PC-3 (cell line): ENCODE measurements around the gene C4orf33. TPM values are rescaled to one million over a fixed set of nuclear protein-coding genes. Genes with fewer than 3 reads are reported as not detected.

ENCODE experiments used
- ATAC-seq: fragments of 200-7000 bp; cut with Tn5 transposase; 2 replicates; pipeline ENCODE4 v1.9.1; 2020; ENCODE audit warnings: mild to moderate bottlenecking, moderate library complexity
- BruUV-seq: library from RNA; stranded (reverse); fragments of 400-500 nt; replicated peaks from 2 replicates; lab custom pipeline; 2021; lab: Mats Ljungman, UMichigan
- CTCF ChIA-PET: fragments of 300-600 bp; sonication (Branson Sonifier 250); formaldehyde crosslinking; loops from one replicate; lab custom pipeline; 2022; ENCODE audit warnings: antibody characterized with exemption; lab: Charles Lee
- POLR2A ChIA-PET: fragments of 300-600 bp; sonication (Branson Sonifier 250); formaldehyde crosslinking; loops from one replicate; lab custom pipeline; 2022; ENCODE audit warnings: antibody characterized with exemption; ENCODE audit not compliant: unreplicated experiment; lab: Charles Lee
- DNase-seq: peaks from one replicate; pipeline ENCODE4 v3.0.0-alpha.2; 2015
- H2AFZ ChIP-seq: fragments of 300-600 bp; sonication (generic); 2 replicates; pipeline ENCODE4 v1.6.0; 2016; ENCODE audit warnings: antibody characterized with exemption, low read length
- H3F3A ChIP-seq: fragments of 300-600 bp; sonication (generic); one replicate; pipeline ENCODE4 v1.6.0; 2017; ENCODE audit warnings: antibody characterized with exemption, low read length, control low read depth, mild to moderate bottlenecking; ENCODE audit not compliant: unreplicated experiment
- H3K27ac ChIP-seq: fragments of 300-600 bp; sonication (generic); 2 replicates; pipeline ENCODE4 v1.5.1; 2016; ENCODE audit warnings: mild to moderate bottlenecking, low read length
- H3K27me3 ChIP-seq: fragments of 300-600 bp; sonication (generic); 2 replicates; pipeline ENCODE4 v1.6.1; 2016; ENCODE audit warnings: low read length, mixed read lengths
- H3K36me3 ChIP-seq: fragments of 300-600 bp; sonication (generic); 2 replicates; pipeline ENCODE4 v1.6.1; 2016; ENCODE audit warnings: low read depth, mixed run types, low read length, mixed read lengths
- H3K4me1 ChIP-seq: fragments of 300-600 bp; sonication (generic); 2 replicates; pipeline ENCODE4 v1.5.1; 2016; ENCODE audit warnings: low read length; ENCODE audit not compliant: insufficient read depth
- H3K4me2 ChIP-seq: fragments of 300-600 bp; sonication (generic); 2 replicates; pipeline ENCODE4 v1.6.0; 2016; ENCODE audit warnings: low read length
- H3K4me3 ChIP-seq: fragments of 300-600 bp; sonication (generic); 2 replicates; pipeline ENCODE4 v1.5.1; 2016; ENCODE audit warnings: mild to moderate bottlenecking, low read length, mixed read lengths
- H3K79me2 ChIP-seq: fragments of 300-600 bp; sonication (generic); 2 replicates; pipeline ENCODE4 v1.6.1; 2017; ENCODE audit warnings: low read length, mixed read lengths
- H3K9ac ChIP-seq: fragments of 300-600 bp; sonication (generic); 2 replicates; pipeline ENCODE4 v1.6.0; 2016; ENCODE audit warnings: mild to moderate bottlenecking, low read length
- H3K9me2 ChIP-seq: fragments of 300-600 bp; sonication (generic); replicated peaks from 2 replicates; pipeline ENCODE4 v1.6.1; 2016; ENCODE audit warnings: mixed run types, low read length, mixed read lengths
- H3K9me3 ChIP-seq: fragments of 300-600 bp; sonication (generic); 2 replicates; pipeline ENCODE4 v1.6.1; 2016; ENCODE audit warnings: low read length, mixed read lengths
- H4K20me1 ChIP-seq: fragments of 300-600 bp; sonication (generic); 2 replicates; pipeline ENCODE4 v1.6.1; 2016; ENCODE audit warnings: low read length, mixed read lengths
- CTCF ChIP-seq: fragments of 300-600 bp; sonication (generic); conservative IDR thresholded peaks from 2 replicates; pipeline ENCODE4 v1.5.1; 2017; ENCODE audit warnings: antibody characterized with exemption, low read depth, mild to moderate bottlenecking, low read length
- EZH2 ChIP-seq: fragments of 300-600 bp; sonication (generic); IDR thresholded peaks from one replicate; pipeline ENCODE4 v1.6.1; 2017; ENCODE audit warnings: antibody characterized with exemption, mild to moderate bottlenecking, low read length; ENCODE audit not compliant: unreplicated experiment
- EZH2phosphoT487 ChIP-seq: fragments of 300-600 bp; sonication (generic); IDR thresholded peaks from 2 replicates; pipeline ENCODE4 v1.6.1; 2018; ENCODE audit warnings: mild to moderate bottlenecking, antibody characterized with exemption, low read length, borderline replicate concordance
- intact Hi-C: fragments of 100-400 bp; cut with micrococcal nuclease; formaldehyde crosslinking; loops from 2 replicates; pipeline ENCODE4 v1.9.0; 2023
- total RNA-seq: library from RNA; depleted of rRNA; stranded (reverse); fragments of >200 nt; gene quantifications from 2 replicates; pipeline ENCODE4 v1.2.3, GENCODE V29; 2014

The C4orf33 gene
- total RNA-seq, 1 experiment from 2014 or later: 2.8 TPM

- no peak for ATAC-seq
Observed at GRCh38 chr4:129145222-129145730, 49.3 kb downstream of the C4orf33 start.

GRCh38 chr4:129146639-129147038 lies 50.7 kb downstream of the C4orf33 start:
- H3K9me3 ChIP-seq: no peaks in the 10 kb centered on the region
- H3K4me1 ChIP-seq: no peaks in the 10 kb centered on the region
- no peaks in the 10 kb centered on the region for H3F3A ChIP-seq
- no peaks in the 10 kb centered on the region for H3K36me3 ChIP-seq
- DNase-seq (no peak), ATAC-seq (no peak)
- H3K9me2 ChIP-seq: no peaks in the 10 kb centered on the region
- H4K20me1 ChIP-seq: no peaks in the 10 kb centered on the region
- H3K27me3 ChIP-seq: no peaks in the 10 kb centered on the region
- H2AFZ ChIP-seq: no peak overlapping the region
- ChIA-PET POLR2A (no interaction called here), CTCF (no interaction called here)
- H3K4me3 ChIP-seq: no peak overlapping the region
- no peak overlapping the region for H3K27ac ChIP-seq
- intact Hi-C loops: no loop called here
- no peaks in the 10 kb centered on the region for H3K79me2 ChIP-seq
- H3K9ac ChIP-seq: no peak overlapping the region
- no TSS peak for BruUV-seq
- TF ChIP-seq EZH2phosphoT487 (no peak), CTCF (no peak), EZH2 (no peak)
- no peak overlapping the region for H3K4me2 ChIP-seq

More at GRCh38 chr4:129145222-129145730, 49.3 kb downstream of the C4orf33 start:
- DNase-seq: no peak
- Histone ChIP-seq H3K4me2 (no peak overlapping the region), H3K36me3 (no peaks in the 10 kb centered on the region), H2AFZ (no peak overlapping the region), H3K27me3 (no peaks in the 10 kb centered on the region), H3F3A (no peaks in the 10 kb centered on the region), H3K9me3 (no peaks in the 10 kb centered on the region), H3K9me2 (no peaks in the 10 kb centered on the region), H3K9ac (no peak overlapping the region), H4K20me1 (no peaks in the 10 kb centered on the region), H3K27ac (no peak overlapping the region), H3K4me1 (no peaks in the 10 kb centered on the region), H3K79me2 (no peaks in the 10 kb centered on the region), H3K4me3 (no peak overlapping the region)
- CTCF ChIA-PET: no interaction called here
- POLR2A ChIA-PET: no interaction called here
- no TSS peak for BruUV-seq
- no peak for TF ChIP-seq CTCF
- TF ChIP-seq EZH2phosphoT487: no peak
- TF ChIP-seq EZH2: no peak
- intact Hi-C loops: no loop called here

- CTCF ChIA-PET: no interaction called here
- Histone ChIP-seq H3K79me2 (no peaks in the 10 kb centered on the region), H4K20me1 (no peaks in the 10 kb centered on the region), H3F3A (no peaks in the 10 kb centered on the region), H3K9ac (no peak overlapping the region), H3K4me3 (no peak overlapping the region), H3K27ac (no peak overlapping the region), H3K4me2 (no peak overlapping the region), H3K27me3 (no peaks in the 10 kb centered on the region), H3K9me2 (no peaks in the 10 kb centered on the region), H3K9me3 (no peaks in the 10 kb centered on the region), H2AFZ (no peak overlapping the region), H3K36me3 (no peaks in the 10 kb centered on the region), H3K4me1 (no peaks in the 10 kb centered on the region)
- BruUV-seq: no TSS peak
- intact Hi-C loops: no loop called here
- TF ChIP-seq EZH2: no peak
- TF ChIP-seq EZH2phosphoT487: no peak
- no peak for TF ChIP-seq CTCF
- ATAC-seq (no peak), DNase-seq (no peak)
- POLR2A ChIA-PET: no interaction called here
Observed at GRCh38 chr4:129148892-129149291, 52.9 kb downstream of the C4orf33 start.
